Adipose tissue (tissue), 3 donors: ENCODE results near the gene TBC1D22A. TPM values are rescaled to one million over a fixed set of nuclear protein-coding genes. Genes with fewer than 3 reads are reported as not detected.

Experiments
- H3K27ac ChIP-seq: one replicate; pipeline ENCODE4 v1.5.1; 2013; ENCODE audit warnings: low read depth, low read length
- WGBS, 3 donors: extraction: QIAGEN DNeasy Blood & Tissue Kit; methylation state at CpG; one replicate each; pipeline ENCODE4 v1.1.7; 2013; 5-methylcytosine and 5-hydroxymethylcytosine counted together
- polyA plus RNA-seq, 3 donors: library from polyadenylated mRNA; stranded (reverse); fragments of 200-250 nt; gene quantifications; one replicate each; pipeline ENCODE4 v1.2.3, GENCODE V29; 2013
- donor health status: healthy with polysubstance abuse.
- donor health status: Bipolar disorder and iron deficiency.
- donor health status: healthy.

TBC1D22A gene
- polyA plus RNA-seq, 3 donors: 13.3 to 16.7 (median 15.4) TPM

GRCh38 chr22:47010211-47010610 is 247.8 kb downstream of the TBC1D22A start:
- 91 to 93% (median 93%) methylated on average over 10 of the region's 10 CpGs for WGBS, 3 donors
- H3K27ac ChIP-seq: no peak overlapping the region

GRCh38 chr22:47011131-47011858 is 248.8 kb downstream of the TBC1D22A start:
- 85 to 89% (median 88%) methylated on average over 12 of the region's 12 CpGs for WGBS, 3 donors

GRCh38 chr22:47011859-47012258 is 249.4 kb downstream of the TBC1D22A start:
- WGBS, 3 donors: 85 to 92% (median 90%) methylated on average over 8 of the region's 8 CpGs

More at GRCh38 chr22:47011131-47011858, 248.8 kb downstream of the TBC1D22A start:
- H3K27ac ChIP-seq: no peak overlapping the region

GRCh38 chr22:47012589-47013370 is 250.3 kb downstream of the TBC1D22A start:
- no peak overlapping the region for H3K27ac ChIP-seq
- WGBS, 3 donors: 92 to 93% (median 92%) methylated on average over 20 of the region's 20 CpGs

More at GRCh38 chr22:47011859-47012258, 249.4 kb downstream of the TBC1D22A start:
- no peak overlapping the region for H3K27ac ChIP-seq

- WGBS, 3 donors: 93 to 95% (median 94%) methylated on average over 23 of the region's 23 CpGs
- H3K27ac ChIP-seq: no peak overlapping the region
These were observed 251.6 kb downstream of the TBC1D22A start for GRCh38 chr22:47013861-47014635.

GRCh38 chr22:47014636-47015345 is 252.3 kb downstream of the TBC1D22A start:
- no peak overlapping the region for H3K27ac ChIP-seq
- WGBS, 3 donors: 95 to 97% (median 96%) methylated on average over 21 of the region's 21 CpGs

- WGBS, 3 donors: 93 to 94% (median 93%) methylated on average over 16 of the region's 16 CpGs
- no peak overlapping the region for H3K27ac ChIP-seq
These were observed 253.2 kb downstream of the TBC1D22A start for GRCh38 chr22:47015589-47016178.

GRCh38 chr22:47016631-47017030 is 254.2 kb downstream of the TBC1D22A start:
- 97 to 98% (median 97%) methylated on average over 22 of the region's 22 CpGs for WGBS, 3 donors
- H3K27ac ChIP-seq: no peak overlapping the region

- H3K27ac ChIP-seq: no peak overlapping the region
- 87 to 97% (median 91%) methylated on average over 13 of the region's 13 CpGs for WGBS, 3 donors
These were observed 254.8 kb downstream of the TBC1D22A start for GRCh38 chr22:47017245-47017644.

- no peak overlapping the region for H3K27ac ChIP-seq
- WGBS, 3 donors: 90 to 94% (median 90%) methylated on average over 32 of the region's 32 CpGs
These were observed 255.8 kb downstream of the TBC1D22A start for GRCh38 chr22:47018010-47018910.

- 76 to 92% (median 77%) methylated on average over 21 to 22 of the region's 22 CpGs for WGBS, 3 donors
- no peak overlapping the region for H3K27ac ChIP-seq
These were observed 256.8 kb downstream of the TBC1D22A start for GRCh38 chr22:47019012-47019790.

- no peak overlapping the region for H3K27ac ChIP-seq
- 92 to 94% (median 94%) methylated on average over 7 of the region's 7 CpGs for WGBS, 3 donors
These were observed 257.7 kb downstream of the TBC1D22A start for GRCh38 chr22:47020166-47020565.

- 92 to 93% (median 93%) methylated on average over 7 of the region's 7 CpGs for WGBS, 3 donors
- H3K27ac ChIP-seq: no peak overlapping the region
These were observed 259.1 kb downstream of the TBC1D22A start for GRCh38 chr22:47021371-47022074.

- 86 to 88% (median 88%) methylated on average over 3 of the region's 3 CpGs for WGBS, 3 donors
- no peak overlapping the region for H3K27ac ChIP-seq
These were observed 259.6 kb downstream of the TBC1D22A start for GRCh38 chr22:47022075-47022473.

- 91 to 95% (median 94%) methylated on average over 7 of the region's 7 CpGs for WGBS, 3 donors
- no peak overlapping the region for H3K27ac ChIP-seq
These were observed 260.0 kb downstream of the TBC1D22A start for GRCh38 chr22:47022475-47022874.

- H3K27ac ChIP-seq: no peak overlapping the region
- WGBS, 3 donors: 97 to 98% (median 98%) methylated on average over 13 of the region's 13 CpGs
These were observed 261.4 kb downstream of the TBC1D22A start for GRCh38 chr22:47023871-47024270.
